ENCODE data around the gene YDJC. TPM values are rescaled to one million over a fixed set of nuclear protein-coding genes. Genes with fewer than 3 reads are reported as not detected.

The YDJC gene
- total RNA-seq, 2 donors from 2014 or later: 21.1 to 35.4 TPM

DNA sequence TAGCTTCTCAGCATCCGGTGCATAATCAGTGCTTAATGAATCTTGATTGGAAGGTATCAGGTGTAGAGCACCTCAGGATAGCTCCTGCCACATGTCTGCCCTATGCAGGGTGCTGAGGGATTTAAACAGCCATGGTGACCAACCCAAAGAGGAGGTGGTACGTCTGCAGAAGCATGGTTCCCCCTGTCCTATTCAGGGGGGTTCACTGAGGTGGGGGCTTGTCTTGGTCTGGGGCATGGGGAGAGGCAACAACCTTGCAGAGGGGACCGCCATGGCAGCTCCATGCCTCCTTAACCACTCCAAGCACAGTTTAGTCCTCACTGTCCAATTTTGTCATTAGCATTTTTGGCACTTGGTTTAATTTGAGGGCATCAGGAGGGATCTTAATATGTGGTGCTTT, 37.4 kb downstream of the YDJC start:
- intact Hi-C loops (cut with DNase I): no loop called here
- Histone ChIP-seq H3K27ac (no peak overlapping the region), H3K9ac (ENCODE audit: low read depth in 2 of 2, low read length in 2 of 2) (no peak overlapping the region), H3K9me3 (no peaks in the 10 kb centered on the region), H3K4me3 (no peak overlapping the region), H3K27me3 (no peaks in the 10 kb centered on the region), H3K36me3 (peaks cover 18% of the 10 kb centered on the region), H3K4me1 (no peaks in the 10 kb centered on the region)
- DNase-seq: no peak
- TF ChIP-seq, protein P1, sequence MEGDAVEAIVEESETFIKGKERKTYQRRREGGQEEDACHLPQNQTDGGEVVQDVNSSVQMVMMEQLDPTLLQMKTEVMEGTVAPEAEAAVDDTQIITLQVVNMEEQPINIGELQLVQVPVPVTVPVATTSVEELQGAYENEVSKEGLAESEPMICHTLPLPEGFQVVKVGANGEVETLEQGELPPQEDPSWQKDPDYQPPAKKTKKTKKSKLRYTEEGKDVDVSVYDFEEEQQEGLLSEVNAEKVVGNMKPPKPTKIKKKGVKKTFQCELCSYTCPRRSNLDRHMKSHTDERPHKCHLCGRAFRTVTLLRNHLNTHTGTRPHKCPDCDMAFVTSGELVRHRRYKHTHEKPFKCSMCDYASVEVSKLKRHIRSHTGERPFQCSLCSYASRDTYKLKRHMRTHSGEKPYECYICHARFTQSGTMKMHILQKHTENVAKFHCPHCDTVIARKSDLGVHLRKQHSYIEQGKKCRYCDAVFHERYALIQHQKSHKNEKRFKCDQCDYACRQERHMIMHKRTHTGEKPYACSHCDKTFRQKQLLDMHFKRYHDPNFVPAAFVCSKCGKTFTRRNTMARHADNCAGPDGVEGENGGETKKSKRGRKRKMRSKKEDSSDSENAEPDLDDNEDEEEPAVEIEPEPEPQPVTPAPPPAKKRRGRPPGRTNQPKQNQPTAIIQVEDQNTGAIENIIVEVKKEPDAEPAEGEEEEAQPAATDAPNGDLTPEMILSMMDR (IDR thresholded peaks at IDR 0.05): no peak

DNA sequence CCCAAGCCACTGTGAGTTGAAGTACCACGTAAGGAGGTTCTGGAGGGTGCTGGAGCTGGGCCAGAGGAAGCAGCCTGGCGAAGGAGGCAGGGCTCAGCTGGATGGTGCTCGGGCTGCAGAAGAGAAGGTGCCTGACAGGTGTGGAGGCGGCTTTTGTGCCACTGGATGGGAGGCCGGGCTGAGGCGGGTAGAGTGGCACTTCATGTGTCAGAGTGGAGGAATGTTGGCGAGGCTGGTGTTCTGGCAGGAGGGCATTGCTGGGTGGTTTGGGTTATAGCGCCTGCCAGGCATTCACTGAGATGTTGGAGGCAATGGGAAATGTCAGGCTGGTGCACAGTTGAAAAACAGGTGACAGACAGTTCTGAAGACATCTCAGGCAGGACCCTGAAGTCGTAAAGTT, 38.1 kb downstream of the YDJC start:
- Histone ChIP-seq H3K4me3 (no peak overlapping the region), H3K27me3 (no peaks in the 10 kb centered on the region), H3K4me1 (no peaks in the 10 kb centered on the region), H3K27ac (no peak overlapping the region), H3K9me3 (no peaks in the 10 kb centered on the region), H3K36me3 (peaks cover 18% of the 10 kb centered on the region), H3K9ac (ENCODE audit: low read depth in 2 of 2, low read length in 2 of 2) (no peak overlapping the region)
- TF ChIP-seq, protein P1 (IDR thresholded peaks at IDR 0.05): no peak
- no peak for DNase-seq
- intact Hi-C loops (cut with DNase I): no loop called here

DNA sequence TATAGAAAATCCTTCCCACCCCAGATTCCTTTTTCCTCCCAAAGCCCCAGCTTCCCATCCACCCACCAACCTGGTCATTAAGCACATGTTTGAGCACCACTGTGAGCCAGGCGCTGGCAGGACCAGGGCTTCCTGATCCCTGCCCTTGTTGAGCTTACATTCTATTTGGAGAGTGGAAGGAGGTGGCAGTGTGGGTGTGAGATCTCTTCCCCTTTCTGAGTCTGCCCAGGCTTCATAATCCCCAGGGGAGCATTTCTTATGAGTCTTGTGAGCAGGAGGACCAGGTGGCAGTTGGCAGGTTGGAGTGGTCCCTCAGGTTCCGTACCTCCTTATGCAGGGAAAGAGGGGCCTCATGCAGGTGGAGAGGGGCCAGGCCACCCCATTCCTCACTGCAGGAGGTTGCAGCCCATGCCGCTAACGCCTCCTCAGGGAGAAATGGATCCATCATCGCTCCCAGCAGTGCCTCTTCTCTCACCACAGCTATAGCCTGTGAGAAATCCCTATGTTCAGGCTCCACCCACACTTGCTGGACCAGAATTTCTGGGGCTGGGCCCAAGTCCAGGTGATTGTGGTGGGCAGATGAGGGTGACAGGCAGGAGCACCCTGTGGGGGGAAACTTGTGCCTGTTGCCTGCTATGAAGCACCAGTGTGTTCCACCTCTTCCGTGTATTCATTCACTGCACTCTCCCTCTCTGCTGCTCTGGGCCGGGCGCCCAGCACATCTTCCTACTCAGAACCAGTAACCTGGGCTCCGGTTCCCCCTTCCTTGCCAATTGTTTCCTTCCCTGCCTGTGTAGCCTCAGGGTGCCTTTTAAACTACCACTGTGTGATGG, 38.8 kb downstream of the YDJC start:
- Histone ChIP-seq H3K36me3 (peaks cover 18% of the 10 kb centered on the region), H3K27ac (no peak overlapping the region), H3K4me3 (no peak overlapping the region), H3K9ac (ENCODE audit: low read depth in 2 of 2, low read length in 2 of 2) (no peak overlapping the region), H3K27me3 (no peaks in the 10 kb centered on the region), H3K4me1 (no peaks in the 10 kb centered on the region), H3K9me3 (no peaks in the 10 kb centered on the region)
- intact Hi-C loops (cut with DNase I): no loop called here
- TF ChIP-seq, protein P1 (IDR thresholded peaks at IDR 0.05): no peak
- no peak for DNase-seq

DNA sequence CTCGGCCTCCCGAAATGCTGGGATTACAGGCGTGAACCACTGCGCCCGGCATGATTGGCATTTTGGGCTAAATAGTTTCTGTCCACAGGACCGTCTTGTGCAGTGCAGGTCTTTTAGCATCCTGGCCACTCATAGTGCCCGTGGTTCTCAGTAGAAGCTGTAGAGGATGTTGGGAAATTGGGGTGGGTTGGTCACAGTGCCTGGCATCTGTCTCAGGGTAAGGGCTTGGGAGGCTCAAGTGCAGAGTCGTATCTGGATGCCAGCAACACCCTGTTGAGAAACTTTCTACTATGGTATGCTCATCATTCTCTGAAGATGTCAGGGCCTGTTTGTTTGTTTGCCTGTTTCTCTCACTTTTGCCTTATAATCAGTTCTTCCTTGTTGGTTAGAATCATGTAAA, 40.4 kb downstream of the YDJC start:
- H3K27ac ChIP-seq: no peak overlapping the region
- no peak overlapping the region for H3K9ac ChIP-seq (ENCODE audit: low read depth in 2 of 2, low read length in 2 of 2)
- TF ChIP-seq, protein P1 (IDR thresholded peaks at IDR 0.05): no peak
- H3K36me3 ChIP-seq: peaks cover 10% of the 10 kb centered on the region
- no peak overlapping the region for H3K4me3 ChIP-seq
- no peak for DNase-seq
- H3K27me3 ChIP-seq: no peaks in the 10 kb centered on the region
- no peaks in the 10 kb centered on the region for H3K4me1 ChIP-seq
- H3K9me3 ChIP-seq: no peaks in the 10 kb centered on the region
- intact Hi-C loops (cut with DNase I): no loop called here

DNA sequence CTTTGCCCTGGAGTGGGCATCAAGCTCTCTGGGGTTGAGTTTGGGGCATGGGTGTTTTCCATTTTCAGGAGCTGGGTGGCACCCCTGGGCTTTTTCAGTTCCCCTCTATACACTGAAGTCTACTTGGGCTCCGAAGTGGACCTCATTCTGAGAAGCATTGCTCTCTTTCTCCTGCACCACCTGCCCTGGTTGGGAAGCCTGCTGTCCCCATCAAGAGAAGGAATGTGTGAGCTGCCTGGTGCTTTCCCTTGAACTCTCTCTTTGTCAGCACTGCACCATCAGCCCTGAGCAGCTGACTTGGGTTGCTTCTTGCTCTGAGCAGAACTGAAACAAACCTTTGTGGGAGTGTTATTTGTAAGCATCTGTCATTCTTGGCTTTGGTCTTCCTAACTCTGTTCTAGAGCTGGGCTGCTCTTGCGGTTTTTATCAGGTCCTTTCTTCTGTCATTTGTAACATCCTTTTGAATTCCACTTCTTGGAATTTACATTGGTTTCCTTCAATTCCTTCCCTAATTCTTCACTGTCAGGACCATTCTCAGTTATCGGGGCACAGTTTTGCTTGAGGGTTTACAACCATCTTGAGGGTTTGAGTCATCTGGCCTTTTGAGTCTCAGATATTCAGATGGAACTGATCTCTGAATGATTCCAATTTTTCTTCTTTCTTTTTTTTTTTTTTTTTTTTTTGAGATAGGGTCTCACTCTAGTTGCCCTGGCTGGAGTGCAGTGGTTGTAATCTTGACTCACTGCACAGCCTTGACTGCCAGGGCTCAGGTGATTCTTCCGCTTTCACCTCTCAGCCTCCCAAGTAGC, 41.8 kb downstream of the YDJC start:
- no peak overlapping the region for H3K4me3 ChIP-seq
- H3K9me3 ChIP-seq: no peaks in the 10 kb centered on the region
- intact Hi-C loops (cut with DNase I): no loop called here
- no peaks in the 10 kb centered on the region for H3K36me3 ChIP-seq
- TF ChIP-seq, protein P1 (IDR thresholded peaks at IDR 0.05): no peak
- H3K27ac ChIP-seq: no peak overlapping the region
- H3K9ac ChIP-seq (ENCODE audit: low read depth in 2 of 2, low read length in 2 of 2): no peak overlapping the region
- H3K27me3 ChIP-seq: no peaks in the 10 kb centered on the region
- H3K4me1 ChIP-seq: no peaks in the 10 kb centered on the region
- no peak for DNase-seq
